NCI-H748 treated with DMSO at 0.1 percent for 48 hours (cell line): ENCODE results near the gene WASHC4.
"Not testable (repeated sequence)": the region's sequence is repeated elsewhere in the genome, so short reads cannot be mapped to it uniquely, and the experiment has no call there.

ENCODE experiments used
- DNase-seq: peaks from one replicate; lab custom pipeline; 2025; lab: John Stamatoyannopoulos, UW

WASHC4 gene

GRCh38 chr12:105162174-105162573 is 54.6 kb downstream of the WASHC4 start:
- DNase-seq = no peak

GRCh38 chr12:105164068-105164467 is 56.5 kb downstream of the WASHC4 start:
- no peak for DNase-seq

- DNase-seq = no peak
These were observed 59.2 kb downstream of the WASHC4 start for GRCh38 chr12:105166736-105167135.

DNA sequence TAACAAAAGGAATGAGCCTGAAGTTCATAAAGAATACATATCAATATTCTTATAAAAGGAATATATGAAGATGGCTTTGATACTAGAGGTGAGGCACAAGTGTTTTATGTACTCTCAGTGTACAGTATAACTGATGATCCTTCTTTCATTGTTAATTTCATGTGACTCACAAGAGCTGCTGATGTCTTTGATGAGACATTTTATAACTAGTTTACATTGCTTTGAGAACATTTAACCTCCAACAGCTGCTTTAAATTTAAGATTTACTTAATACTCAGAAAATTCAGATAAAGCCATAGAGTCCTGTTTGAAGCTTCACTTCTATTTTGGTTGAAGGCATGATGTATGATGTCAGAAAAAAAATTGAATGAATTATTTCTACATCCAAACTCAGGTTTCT is 59.8 kb downstream of the WASHC4 start:
- no peak for DNase-seq

GRCh38 chr12:105168006-105168405 is 60.5 kb downstream of the WASHC4 start:
- no peak for DNase-seq

- no peak for DNase-seq
These were observed 62.6 kb downstream of the WASHC4 start for GRCh38 chr12:105170139-105170538.

DNA sequence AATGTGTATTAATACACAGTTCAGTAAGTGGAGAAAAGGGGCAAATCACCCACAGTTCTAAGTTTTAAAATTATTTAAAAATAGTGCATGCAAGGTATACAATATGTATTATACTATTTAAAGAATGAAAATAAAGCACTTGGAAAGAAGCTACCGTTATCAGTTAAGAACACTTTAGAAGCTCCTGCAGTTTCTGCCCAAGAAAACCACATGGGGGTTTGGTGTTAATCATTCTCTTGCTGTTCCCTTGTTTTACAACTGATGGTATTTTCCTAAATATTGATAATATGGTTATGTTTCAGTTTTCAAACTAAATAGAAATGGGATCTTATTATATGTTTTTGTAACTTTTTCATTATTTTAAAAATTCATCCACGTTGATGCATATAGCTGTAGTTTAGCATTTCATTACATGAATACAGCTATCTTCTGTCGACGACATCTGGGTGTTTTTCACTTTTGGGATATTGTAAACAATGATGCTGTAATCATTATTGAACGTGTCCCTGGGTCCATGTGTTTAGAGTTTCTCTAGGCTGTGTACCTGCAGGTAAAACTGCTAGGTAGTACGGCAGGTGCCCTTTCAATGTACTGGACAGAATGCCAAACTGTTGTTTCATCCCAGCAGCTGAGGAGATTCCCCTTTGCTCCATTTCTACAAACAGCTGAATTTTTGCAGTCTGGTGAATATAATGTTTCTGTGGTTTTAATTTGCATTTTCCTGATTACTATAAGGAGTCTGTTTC is 64.3 kb downstream of the WASHC4 start:
- no peak for DNase-seq

- no peak for DNase-seq
These were observed 68.0 kb downstream of the WASHC4 start for GRCh38 chr12:105175397-105175990.

DNA sequence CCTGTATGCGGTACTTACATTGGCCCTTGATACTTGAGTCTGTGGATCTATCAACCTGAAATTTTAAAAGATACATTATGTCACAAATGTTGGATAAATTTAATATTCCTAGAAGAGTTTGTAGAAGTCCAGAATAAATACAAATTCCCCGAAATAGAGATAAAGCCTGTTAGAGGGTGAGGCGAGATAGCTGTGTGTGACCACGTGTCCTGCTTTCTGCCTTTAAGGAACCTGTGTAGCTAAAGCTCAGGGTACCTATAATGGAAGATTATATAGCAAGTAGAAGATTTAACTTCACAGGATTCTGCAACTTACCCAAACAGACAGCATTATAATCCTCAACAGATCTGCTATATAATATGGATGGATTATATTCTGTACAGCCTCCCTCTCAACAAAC is 69.7 kb downstream of the WASHC4 start:
- no peak for DNase-seq

DNA sequence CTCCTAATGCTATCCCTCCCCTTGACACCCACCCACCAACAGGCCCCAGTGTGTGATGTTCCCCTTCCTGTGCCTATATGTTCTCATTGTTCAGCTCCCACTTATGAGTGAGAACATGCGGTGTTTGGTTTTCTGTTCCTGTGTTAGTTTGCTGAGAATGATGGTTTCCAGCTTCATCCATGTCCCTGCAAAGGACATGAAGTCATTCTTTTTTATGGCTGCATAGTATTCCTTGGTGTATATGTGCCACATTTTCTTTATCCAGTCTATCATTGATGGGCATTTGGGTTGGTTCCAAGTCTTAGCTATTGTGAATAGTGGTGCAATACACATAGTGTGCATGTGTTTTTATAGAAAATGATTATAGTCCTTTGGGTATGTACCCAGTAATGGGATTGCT is 71.6 kb downstream of the WASHC4 start:
- DNase-seq = not testable (repeated sequence)

DNA sequence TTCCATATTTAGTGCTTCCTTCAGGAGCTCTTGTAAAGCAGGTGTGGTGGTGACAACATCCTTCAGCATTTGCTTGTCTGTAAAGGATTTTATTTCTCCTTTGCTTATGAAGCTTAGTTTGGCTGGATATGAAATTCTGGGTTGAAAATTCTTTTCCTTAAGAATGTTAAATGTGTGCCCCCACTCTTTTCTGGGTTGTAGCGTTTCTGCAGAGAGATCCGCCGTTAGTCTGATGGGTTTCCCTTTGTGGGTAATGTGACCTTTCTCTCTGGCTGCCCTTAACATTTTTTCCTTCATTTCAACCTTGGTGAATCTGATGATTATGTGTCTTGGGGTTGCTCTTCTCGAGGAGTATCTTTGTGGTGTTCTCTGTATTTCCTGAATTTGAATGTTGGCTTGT is 75.9 kb downstream of the WASHC4 start:
- not testable (repeated sequence) for DNase-seq

DNA sequence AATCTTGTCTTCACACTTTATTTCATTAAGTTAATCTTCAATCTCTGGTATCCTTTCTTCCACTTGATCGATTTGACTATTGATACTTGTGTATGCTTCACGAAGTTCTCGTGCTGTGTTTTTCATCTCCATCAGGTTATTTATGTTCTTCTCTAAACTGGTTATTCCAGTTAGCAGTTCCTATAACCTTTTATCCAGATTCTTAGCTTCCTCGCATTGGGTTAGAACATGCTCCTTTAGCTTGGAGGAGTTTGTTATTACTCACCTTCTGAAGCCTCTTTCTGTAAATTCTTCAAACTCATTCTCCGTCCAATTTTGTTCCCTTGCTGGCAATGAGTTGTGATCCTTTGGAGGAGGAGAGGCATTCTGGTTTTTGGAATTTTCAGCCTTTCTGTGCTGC is 76.4 kb downstream of the WASHC4 start:
- not testable (repeated sequence) for DNase-seq

GRCh38 chr12:105189293-105189692 is 81.8 kb downstream of the WASHC4 start:
- DNase-seq = no peak

DNA sequence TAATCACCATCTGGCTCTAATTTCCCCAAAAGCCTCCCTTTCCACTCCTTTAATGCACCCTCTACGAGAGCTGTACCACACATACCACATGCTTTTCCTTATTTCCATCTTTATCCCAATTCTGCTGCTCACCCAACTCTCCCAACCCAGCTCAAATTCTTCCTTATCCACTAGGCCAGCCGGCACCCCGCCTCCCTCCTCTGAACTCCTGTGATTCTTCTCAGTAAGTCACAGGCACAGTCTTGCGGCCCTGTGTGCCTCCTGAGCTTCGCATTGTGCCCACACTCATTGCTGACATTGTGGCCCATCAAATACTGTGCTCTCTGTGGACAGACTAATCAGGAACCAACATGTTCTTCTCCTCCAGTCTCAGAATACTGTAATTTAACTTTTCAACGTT is 83.0 kb downstream of the WASHC4 start:
- DNase-seq = no peak

GRCh38 chr12:105192624-105193225 is 85.2 kb downstream of the WASHC4 start:
- DNase-seq = no peak

- no peak for DNase-seq
These were observed 87.4 kb downstream of the WASHC4 start for GRCh38 chr12:105194947-105195346.

- DNase-seq = no peak
These were observed 88.6 kb downstream of the WASHC4 start for GRCh38 chr12:105196090-105196489.

GRCh38 chr12:105198961-105199360 is 91.4 kb downstream of the WASHC4 start:
- no peak for DNase-seq

DNA sequence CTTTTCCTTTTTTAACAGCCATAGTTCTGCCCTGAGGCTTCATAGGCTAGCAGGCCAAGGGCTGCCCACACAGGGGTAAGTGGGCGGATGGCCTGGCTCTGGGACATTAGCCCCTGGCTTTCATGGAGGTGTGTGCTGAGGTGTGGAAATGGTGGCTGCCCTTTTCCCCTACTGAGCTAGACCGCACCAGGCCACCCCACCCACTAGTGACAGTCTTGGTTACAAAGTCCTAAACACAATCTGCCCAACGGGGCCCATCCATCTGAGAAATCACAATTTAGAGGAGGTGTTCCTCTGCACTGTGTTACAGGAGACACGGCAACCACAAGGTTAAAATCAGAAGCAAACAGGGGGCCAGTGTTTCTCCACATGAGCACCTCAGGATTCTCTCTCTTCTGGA is 92.9 kb downstream of the WASHC4 start:
- no peak for DNase-seq

DNA sequence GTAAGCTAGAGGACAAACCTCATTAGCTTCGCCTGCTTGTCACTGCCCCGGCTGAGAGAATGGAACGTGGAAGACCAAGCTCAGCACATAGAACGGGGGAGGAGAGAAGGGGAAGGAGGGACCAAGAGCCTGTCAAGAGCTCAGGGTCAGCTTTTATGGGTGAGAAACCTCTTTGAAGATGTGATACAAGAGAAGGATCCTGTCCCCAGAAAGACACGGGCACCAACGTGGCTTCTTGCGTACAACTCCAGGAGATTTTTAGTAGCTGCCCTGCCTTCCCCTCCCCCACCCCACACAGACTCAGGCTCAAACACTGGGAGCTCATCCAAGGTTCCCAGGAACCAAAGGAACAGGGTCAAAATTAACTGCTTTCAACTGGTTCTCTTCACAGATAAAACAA is 93.8 kb downstream of the WASHC4 start:
- DNase-seq = no peak

- no peak for DNase-seq
These were observed 94.7 kb downstream of the WASHC4 start for GRCh38 chr12:105202202-105202601.

DNA sequence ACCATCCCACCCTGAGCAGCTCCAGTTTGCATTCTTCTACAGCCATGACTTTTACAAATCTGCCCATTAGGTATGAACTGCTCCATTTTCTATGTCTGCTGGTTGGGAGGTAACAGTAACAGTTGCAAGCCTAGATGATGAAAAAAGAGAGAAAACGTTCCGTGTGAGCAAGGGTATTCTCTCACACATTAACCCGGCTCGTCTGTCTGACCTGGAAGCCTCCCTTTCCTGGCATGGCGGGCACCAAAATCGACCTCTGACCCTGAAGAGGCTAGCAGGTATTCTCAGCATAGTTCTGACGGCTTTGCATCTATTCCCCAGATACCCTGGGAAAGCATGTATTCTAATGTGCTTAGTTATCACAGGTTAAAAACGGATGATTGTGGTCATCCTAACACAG is 96.6 kb downstream of the WASHC4 start:
- DNase-seq = no peak

- no peak for DNase-seq
These were observed 97.4 kb downstream of the WASHC4 start for GRCh38 chr12:105204916-105205315.
